Daoy (cell line): Measurements from ENCODE around the gene SLC13A2. TPM values are rescaled to one million over a fixed set of nuclear protein-coding genes. Genes with fewer than 3 reads are reported as not detected.

Experiments used
- DNase-seq: peaks from one replicate; pipeline ENCODE4 v3.0.0-alpha.2; 2015; ENCODE audit warnings: low read depth
- total RNA-seq: library from RNA; depleted of rRNA; stranded (reverse); fragments of >200 nt; shearing (Covaris generic); gene quantifications from 2 replicates; pipeline ENCODE4 v1.2.3, GENCODE V29; 2014

The SLC13A2 gene
- total RNA-seq, 1 experiment from 2014 or later: not detected

DNA sequence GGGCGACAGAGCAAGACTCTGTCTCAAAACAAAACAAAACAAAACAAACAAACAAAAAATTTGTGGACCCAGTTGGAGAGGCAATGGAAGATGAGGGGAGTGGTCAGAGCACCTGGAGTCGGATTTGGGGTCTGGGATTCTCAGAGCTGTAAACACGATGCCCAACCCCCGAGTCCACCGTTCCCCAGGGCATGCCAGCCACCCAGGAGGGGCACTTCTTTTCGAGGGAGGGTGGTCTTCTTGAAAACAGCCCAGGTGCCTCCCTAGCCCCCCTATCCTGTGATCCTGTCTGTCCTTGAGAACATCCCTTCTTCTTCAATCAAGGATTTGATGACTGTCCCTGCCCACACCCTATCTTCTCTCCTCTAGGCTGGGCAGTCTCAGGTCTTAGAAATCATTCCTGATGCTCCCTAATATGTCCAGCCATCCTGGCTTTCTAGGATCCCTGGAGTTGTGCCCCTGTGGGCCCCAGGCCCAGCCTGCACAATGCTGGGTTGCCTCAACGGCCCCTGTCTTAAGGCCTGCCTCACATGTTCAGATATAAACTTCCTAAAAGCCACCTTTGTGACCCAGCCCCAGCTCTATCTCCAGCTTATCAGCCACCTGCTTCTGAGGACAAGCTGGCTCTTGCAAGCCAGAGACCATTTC lies 3.1 kb upstream of the SLC13A2 start:
- DNase-seq: no peak

DNA sequence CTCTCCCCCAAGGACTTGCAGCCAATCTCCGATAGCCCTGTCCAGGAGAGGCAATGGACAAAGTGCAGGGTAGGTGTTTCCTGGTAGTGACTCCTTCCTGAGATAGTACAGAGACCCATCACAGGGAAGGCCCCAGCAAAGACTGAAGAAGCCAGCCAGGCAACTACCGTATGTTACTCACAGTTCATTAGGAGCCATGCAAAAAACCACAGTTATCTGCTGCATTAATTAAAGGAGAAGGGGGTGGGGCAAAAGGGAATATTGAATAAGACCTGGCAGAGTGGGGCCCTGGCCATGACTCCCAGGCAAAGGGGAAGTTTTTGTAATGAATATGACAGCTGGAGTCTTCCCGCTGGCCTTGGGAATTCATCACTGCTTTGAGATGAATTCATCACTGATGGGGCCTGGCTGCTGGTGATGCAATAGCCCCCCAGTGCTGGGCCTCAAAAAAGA lies 2.5 kb upstream of the SLC13A2 start:
- no peak for DNase-seq

DNA sequence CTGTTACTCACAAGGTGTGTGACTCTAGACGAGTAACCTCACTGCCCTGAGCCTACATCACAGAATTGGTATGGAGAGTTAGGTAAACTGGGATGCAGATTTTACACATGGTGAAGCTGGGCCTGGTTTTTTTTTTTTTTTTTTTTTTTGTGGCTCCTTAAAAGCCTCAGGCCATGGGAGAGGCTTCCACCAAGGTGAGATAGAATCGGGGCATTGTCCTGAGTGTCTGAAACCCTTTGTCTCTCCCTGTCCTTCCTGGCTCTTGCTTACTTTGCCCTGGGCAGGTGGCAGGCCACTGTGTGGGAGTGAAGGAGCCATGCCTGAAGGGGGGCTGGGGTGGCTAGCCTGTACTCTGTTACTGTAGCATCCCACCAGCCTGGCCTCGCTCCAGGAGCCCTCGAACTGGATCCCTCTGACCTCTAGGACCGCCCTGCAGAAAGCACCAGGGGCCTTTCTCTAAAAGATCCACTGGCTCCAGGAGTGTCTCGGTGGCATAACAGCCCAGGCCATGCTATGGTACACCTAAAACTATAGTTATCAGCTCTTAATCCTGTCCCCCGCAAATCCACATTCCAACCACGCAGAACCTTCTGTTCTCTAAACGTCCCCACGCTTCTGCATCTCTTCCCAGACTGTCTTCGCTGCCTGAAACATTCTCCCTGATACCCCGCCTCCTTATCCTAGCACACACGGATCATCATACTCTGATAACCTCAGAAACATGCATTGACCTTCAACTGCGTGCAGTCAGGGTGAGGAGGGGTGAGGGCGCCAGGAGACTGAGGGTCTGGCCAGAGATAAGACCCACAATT lies 1.7 kb upstream of the SLC13A2 start:
- DNase-seq: no peak

DNA sequence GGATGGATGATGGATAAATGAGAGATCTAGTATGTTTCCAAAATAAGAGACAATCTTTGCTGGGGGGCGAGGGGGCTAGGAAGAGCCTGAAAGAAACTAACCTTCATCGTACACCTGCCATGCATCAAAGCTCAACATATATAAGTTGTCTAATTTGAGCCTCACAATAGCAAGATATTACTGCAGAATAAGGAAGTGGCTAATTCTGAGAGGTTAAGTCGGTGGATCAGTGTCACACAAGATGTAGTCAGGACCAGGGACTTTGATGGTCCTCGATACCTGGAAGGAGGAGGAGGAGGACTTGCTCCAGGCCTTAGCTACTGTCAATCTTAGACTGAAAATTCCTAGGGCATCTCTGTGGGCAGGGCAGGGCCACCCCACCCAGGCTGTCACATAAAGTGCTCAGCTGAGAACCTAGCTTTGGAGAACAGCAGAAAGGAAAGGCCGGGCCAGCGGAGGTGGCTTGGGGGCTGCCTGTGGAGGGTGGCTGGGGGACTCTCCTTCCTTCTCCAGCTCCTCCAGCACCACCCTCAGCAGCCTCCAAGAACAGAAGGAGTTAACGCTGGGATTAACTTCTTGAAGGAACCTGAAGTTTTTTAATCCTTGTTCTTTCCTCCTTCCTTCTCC lies 460 bp upstream of the SLC13A2 start:
- DNase-seq: no peak

DNA sequence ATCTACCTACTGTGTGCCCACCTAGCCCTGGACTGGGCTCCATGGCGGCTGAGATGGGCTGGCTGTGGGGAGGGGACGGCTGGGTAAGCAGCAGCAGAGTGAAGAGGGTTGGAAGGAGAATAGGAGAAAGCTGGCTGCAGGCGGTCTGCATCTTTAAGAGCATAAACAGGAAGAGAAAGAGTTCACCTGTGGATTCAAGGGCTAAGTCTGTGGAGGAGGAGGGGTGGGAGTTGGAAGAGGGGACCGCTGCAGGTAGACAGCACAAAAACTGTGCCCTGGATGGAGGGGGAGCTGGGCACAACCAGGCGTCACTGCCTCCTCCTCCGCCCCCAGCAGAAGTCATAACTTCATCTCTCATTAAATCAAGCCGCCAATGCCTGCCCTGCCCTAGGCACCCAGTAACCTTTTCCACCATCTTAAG lies 677 bp downstream of the SLC13A2 start:
- no peak for DNase-seq

DNA sequence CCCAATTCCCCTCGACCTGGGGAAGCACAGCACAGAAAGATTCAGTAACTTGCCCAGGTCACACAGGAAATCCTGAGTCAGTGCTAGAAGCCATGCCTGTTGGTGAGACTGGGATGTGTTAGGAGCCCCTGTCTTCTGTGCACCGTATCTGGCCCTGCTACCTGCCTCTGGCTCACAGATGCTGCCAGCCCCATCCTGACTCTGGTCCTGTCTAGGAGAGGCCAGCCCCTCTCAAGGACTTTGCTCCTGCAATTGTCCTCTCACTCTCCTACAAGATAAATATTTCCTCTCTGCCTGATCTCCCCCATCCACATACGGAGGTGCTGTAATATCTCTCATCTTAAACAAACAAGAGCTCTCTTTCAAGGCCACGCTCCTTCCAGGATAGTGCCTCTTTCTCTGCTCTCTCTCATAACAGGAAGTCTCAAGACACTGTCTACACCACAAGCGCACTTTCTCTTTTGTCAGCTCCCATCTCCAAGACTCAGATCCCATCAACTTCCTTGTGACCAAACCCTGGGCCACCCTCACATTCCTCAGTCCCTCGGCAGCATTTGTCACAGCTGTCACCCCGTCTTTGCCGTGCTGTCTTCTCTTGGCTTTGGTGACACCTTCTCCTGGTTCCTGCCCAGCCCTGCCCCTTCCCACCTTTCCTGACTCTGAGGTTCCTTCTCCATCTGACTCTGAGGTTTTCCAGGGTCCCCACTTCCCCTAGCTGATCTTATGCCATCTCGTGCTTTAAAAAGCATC lies 1.9 kb downstream of the SLC13A2 start:
- DNase-seq: no peak

DNA sequence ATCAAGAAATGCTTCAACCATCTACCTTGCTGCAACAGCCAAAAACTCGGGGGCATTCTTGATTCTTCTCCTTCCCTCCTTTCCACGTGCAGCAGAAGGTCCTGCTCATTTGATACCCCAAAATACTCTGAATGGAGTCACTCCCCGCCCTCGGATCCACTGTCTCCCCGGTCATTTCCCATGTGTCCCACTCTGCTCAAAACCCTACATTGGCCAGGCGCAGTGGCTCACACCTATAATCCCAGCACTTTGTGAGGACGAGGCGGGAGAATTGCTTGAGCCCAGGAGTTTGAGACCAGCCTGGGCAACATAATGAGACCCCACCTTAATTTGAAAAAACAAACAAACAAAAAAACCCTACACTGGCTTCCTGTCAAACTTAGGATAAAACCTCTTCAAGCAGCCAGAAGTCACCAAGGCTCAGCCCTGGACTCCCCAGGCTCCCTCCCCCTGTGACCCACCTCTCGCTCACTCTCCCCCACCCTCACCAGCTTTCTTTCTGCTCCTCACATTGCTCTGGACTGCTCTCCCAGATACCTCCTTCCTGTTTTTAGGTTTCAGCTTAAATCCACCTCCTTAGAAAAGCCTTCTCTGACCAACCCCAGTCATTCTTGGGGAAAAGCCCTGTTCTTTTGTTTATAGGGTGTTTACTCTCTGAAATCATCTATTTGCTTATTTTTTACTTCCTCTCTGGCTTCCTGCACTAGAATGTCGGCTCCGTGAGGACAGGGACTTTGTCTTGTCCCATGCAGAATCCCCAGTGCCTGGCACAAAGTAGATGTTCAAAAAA lies 2.8 kb downstream of the SLC13A2 start:
- DNase-seq: no peak

DNA sequence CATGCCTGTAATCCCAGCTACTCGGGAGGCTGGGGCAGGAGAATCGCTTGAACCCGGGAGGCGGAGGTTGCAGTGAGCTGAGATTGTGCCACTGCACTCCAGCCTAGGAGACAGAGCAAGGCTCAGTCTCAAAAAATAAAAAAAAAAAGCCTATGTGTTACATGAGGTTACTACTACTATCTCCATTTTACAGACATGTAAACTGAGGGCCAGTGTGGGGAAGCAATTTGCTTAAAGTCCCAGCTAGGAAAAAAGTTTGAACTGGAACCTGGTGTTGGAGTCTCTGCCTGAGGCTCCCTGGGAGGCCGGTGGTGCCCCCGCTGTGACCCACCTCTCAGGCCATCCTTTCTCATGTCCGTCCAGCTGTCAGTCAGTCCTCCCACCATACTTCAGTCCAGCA lies 4.5 kb downstream of the SLC13A2 start:
- DNase-seq: no peak

DNA sequence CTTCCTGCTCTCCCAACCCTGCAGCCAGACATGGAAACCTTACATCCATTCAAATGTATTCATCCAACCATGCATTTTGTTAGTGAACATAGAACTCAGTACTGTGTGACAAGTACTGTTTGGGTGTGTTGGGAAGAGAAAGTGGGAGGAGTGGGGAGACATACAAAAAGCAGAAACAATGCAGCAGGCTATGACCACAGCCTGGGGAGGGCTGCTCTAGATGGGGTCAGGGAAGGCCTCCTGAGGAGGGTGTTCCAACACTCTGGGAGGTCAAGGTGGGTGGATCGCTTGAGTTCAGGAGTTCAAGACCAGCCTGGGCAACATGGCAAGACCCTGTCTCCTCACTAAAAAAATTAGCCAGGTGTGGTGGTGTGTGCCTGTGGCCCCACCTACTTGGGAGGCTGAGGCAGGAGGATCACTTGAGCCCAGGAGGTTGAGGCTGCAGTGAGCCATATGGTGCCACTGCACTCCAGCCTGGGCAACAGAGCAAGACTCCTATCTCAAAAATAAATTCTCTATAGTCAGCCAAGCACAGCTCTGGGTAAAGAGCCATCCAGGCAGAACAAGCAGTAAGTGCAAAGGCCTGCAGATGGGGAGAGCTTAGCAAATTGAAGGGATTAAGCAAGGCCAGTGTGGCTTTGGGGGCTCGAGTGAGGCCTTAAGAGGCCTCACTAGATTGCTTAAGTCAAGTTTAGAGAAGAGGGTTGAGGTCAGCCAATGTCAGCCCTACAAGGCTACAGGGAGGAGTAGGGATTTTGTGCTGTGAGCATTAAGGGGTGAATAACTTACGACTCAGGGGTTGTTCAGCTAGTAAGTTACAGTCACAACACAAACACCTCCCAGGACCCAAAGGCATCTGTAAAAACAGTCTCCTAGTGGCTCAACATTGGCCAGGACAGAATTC lies 5.5 kb downstream of the SLC13A2 start:
- no peak for DNase-seq

DNA sequence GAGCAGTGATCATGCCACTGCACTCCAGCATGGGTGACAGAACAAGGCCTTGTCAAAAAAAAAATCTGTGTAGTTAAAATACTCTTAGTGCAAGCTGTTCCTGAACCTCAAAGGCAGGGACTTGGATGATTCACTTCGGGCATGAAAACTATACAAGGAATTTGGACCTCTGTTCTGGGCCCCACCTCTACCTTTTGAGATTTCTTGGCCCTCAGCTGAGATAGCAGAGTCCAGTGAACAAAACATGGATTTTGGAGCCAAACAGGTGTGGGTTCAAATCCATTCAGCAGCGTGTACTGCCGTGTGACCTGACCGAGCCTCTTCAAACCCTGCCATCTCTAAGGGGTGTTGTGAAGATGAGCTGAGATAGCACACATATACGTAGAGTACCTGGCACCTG lies 6.8 kb downstream of the SLC13A2 start:
- no peak for DNase-seq

DNA sequence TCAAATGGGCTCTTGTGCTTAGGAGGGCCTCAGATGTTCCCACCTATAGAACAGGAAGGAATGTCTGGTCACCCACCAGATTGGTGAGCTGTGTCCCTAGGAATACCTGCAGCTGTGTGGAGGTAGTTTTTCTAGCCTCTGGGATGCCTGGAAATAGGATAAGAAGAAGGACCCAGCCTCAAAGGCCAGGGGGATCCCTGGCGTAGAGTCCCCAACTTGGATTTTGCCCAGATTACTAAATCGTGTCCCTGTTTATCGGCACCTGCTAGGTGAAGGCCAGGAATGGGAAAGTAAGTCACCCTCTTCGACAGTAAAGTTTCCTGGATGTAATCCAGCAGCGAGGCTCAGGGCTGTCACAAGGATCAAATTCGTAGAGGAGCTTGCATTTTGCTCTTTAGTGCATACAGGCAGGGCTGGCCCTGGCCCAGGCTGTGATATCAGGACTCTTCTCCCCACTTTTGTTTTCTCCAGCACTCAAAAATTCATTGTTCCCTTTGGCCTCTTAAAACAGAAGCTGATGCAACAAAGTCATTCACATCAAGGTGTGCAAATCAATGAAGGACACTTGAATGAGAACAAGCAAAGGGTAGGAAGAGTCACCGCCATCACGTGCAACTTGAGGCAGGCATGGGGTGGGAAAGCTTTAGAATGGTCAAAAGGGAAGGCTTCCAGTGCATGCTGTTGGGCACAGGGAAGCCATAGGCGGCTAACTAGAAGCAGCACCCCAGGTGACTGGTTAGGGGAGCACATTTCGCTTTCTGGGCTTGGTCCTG lies 7.5 kb downstream of the SLC13A2 start:
- DNase-seq: no peak

DNA sequence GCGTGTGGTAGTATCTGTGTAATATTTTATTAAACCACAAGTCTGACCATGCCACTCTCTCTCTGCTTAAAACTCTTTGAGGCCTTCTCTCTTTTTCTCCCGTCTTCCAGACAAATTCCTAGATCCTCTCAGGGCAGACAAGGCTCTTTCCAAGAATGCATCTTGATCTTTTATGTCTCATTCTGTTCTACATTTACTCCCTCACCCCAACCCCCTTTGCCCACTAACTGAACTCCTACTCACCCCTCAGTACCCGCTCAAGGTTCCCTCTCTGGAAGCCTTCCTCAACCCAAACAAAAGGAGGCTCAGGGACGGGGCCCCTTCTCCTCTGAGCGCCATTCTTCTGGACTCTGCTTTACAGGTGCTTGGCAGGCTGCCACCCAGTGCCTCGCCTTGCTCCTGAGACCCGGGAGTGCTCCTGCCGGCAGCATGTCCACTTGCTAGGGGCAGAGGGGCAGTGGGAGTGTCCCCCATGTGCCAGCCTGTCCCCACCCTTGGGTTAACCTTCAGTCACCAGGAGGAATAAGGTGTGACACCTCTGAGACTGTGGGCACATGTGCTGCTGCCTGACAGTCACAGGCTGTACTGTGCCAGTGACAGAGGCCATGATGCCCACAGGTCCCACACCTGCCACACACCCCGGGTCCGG lies 9.2 kb downstream of the SLC13A2 start:
- no peak for DNase-seq

DNA sequence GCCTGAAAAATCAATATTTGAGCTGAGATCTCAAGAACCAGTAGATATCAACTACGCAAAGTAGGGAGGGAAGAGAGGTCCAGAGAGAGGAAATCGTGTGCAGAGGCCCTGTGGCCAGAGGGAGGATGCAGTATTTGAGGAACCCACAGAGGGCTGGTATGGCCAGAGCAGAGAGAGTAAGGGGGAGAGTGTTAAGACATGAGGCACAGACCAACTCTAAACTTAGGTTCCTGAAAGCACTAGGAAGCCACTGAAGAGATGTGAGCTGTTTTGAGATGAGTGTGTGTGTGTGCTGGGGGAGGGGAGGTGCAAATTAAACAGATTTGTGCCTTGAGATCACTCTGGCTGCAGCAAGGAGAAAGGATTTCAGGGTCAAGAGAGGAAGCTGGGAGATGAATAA lies 10.9 kb downstream of the SLC13A2 start:
- DNase-seq: no peak

DNA sequence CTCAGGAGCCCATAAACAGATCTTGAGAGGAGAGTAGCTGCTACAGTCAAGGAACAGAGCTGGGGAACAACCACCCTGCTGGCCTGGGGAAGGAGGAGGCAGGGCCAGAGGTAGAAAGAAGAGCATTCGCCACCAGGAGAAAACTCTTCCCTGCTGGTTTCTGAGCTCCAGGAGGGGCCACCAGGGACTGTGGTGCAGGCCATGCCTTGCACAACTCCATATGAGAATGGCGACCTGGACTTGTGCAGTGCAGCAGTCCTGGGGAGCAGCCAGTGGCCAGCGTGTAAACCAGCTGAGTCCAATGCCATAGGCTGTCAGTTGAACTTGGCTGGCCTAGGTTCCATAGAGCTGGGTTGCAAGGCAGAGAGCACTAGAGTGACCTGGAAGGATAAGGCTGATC lies 11.6 kb downstream of the SLC13A2 start:
- DNase-seq: no peak

DNA sequence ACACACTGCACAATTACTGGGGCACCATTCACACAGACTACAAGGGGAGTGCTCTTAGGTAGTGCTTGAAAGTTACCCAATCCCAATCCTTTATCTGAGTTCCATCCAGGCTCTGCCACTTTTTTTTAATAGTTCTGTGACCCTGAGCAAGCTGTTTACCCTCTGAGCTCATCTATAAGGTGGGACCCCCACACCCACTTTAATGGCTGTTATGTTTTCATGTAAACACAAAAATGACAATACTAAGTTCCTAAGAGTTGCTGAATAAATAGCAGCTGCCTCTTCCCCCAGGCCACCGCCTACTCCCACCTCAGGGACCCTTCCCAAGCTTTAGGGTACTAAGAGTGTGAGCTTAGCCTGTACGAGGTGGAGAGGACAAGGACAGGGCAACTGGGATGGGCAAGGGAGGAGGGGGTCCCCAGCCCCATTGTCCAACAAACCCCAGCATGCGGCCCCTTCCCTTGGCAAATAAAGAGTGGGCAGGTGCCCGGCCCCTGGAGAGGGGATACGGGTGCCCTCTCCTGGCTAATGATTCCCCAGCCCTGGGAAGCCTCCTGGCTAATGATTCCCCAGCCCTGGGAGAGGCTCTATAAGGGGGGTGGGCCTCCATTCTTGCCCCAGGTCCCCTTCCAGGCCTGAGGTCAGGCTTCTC lies 14.6 kb downstream of the SLC13A2 start:
- DNase-seq: no peak

DNA sequence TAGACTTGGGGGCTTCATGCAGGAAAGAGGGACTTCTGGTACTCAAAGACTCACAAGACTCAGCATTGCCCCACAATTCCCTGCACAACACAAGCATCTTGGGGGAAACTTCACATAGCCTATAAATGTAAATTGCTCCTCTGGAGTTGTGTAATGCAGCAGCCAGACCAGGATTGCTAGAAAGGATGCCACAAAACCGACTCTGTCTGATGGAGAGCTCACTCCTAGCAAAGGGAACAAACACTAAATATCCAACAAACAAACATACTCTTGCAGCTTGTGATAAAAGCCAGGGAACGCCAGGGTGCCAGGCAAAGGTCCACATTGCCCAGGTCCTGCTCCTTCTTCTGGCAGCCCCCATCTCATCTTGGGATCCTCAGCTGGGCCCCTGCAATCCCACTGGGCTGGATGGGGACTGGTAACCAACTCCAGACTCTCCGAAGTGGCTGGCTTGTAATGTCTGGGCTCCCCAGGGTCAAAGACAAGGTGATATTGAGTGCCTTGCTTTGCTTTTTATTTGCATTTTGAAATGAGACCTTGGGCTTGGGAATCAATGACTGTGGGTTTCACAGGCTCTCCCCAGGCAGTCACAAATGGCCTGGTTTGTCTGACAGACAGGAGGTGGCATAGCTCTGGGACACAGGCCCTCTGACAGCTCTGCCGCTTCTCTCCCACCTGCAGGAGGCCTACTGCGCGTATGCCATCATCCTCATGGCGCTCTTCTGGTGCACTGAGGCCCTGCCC lies 15.3 kb downstream of the SLC13A2 start:
- no peak for DNase-seq

DNA sequence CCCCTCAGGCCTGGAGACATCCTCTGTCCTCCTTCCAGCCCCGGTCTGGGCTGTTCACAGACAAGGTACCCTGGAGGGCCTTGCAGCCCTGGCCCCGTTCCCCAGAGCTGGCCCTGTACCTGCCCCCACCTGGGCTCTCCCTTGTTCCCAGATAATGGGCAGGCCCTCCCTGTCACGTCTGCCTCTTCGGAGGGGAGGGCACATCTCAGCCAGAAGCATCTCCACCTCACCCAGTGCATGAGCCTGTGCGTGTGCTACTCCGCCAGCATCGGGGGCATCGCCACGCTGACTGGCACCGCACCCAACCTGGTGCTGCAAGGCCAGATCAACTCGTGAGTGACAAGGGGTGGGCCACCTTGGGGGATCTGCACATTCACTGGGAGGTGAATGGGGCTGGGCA lies 17.8 kb downstream of the SLC13A2 start:
- no peak for DNase-seq

DNA sequence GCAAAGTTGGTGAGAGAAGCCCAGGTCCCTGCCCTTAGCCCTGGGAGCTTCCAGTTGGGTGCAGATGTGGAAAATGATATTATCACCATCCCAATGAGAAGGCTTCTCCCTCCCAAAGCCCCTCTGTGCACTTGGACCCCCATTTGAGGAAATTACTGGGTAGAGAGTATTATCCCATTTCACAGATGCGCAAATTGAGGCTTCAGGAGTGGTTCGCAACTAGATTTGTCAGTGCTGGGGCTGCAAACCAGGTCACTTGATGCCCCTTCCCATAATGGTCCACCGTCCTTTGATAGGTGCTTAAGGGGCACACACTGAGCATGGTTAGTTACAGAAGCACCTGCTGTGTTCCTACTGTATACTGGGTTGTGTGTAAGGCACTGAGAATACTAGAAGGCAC lies 18.4 kb downstream of the SLC13A2 start:
- no peak for DNase-seq
